ENCODE data around the gene BIRC7. TPM values are rescaled to one million over a fixed set of nuclear protein-coding genes. Genes with fewer than 3 reads are reported as not detected.

The BIRC7 gene
- total and polyA plus RNA-seq, 8 donors: 0.09 TPM; not detected in 7

GRCh38 chr20:63191400-63191799 is 44.3 kb upstream of the BIRC7 start:
- peaks cover 0 to 16% (median 0%) of the 10 kb centered on the region in 3 donors for H3K36me3 ChIP-seq
- intact Hi-C loops (cut with DNase I): no loop called here
- FAIRE-seq (no peak), ATAC-seq (peak in 3 of 4 donors; percentile 39 to 86 (median 71)), DNase-seq (peak; percentile 27 to 80 (median 50))
- no peak for TF ChIP-seq CTCF (IDR thresholded peaks at IDR 0.05)
- no peak overlapping the region for H3K27ac ChIP-seq
- no peak overlapping the region for H3K4me3 ChIP-seq
- no peaks in the 10 kb centered on the region for H3K9me3 ChIP-seq
- 54 to 65% methylated on average over 14 of the region's 14 CpGs for WGBS, 2 donors
- H3K27me3 ChIP-seq: no peaks in the 10 kb centered on the region
- no peaks in the 10 kb centered on the region for H3K4me1 ChIP-seq

GRCh38 chr20:63192721-63193120 is 43.0 kb upstream of the BIRC7 start:
- DNase-seq (no peak), ATAC-seq (no peak), FAIRE-seq (no peak)
- no peaks in the 10 kb centered on the region for H3K27me3 ChIP-seq
- peaks cover 0 to 16% (median 0%) of the 10 kb centered on the region in 3 donors for H3K36me3 ChIP-seq
- 91 to 94% methylated on average over 21 of the region's 21 CpGs for whole genome bisulfite sequencing, 2 donors
- no peaks in the 10 kb centered on the region for H3K9me3 ChIP-seq
- no peak for TF ChIP-seq CTCF (IDR thresholded peaks at IDR 0.05)
- H3K4me3 ChIP-seq: no peak overlapping the region
- peaks cover 0 to 4% (median under 1%) of the 10 kb centered on the region in 3 donors for H3K4me1 ChIP-seq
- intact Hi-C loops (cut with DNase I): no loop called here
- H3K27ac ChIP-seq: no peak overlapping the region

- no peak for FAIRE-seq
- Histone ChIP-seq H3K27ac (no peak overlapping the region), H3K4me3 (no peak overlapping the region), H3K27me3 (no peaks in the 10 kb centered on the region), H3K36me3 (peaks cover 0 to 16% (median 0%) of the 10 kb centered on the region in 3 donors), H3K9me3 (no peaks in the 10 kb centered on the region), H3K4me1 (peaks cover 0 to 10% (median 8%) of the 10 kb centered on the region in 3 donors)
- WGBS, 2 donors: 65% methylated on average over 14 of the region's 14 CpGs
- no peak for DNase-seq
- no peak for TF ChIP-seq CTCF (IDR thresholded peaks at IDR 0.05)
- ATAC-seq: no peak
- intact Hi-C loops (cut with DNase I): no loop called here
Measured at GRCh38 chr20:63194007-63194796, 41.5 kb upstream of the BIRC7 start.

GRCh38 chr20:63194797-63195173 is 40.9 kb upstream of the BIRC7 start:
- 92 to 95% methylated on average over 4 of the region's 4 CpGs for WGBS, 2 donors
- peaks cover 0 to 10% (median 8%) of the 10 kb centered on the region in 3 donors for H3K4me1 ChIP-seq
- no peak for TF ChIP-seq CTCF (IDR thresholded peaks at IDR 0.05)
- FAIRE-seq: no peak
- no peak overlapping the region for H3K4me3 ChIP-seq
- H3K36me3 ChIP-seq: peaks cover 0 to 16% (median 0%) of the 10 kb centered on the region in 3 donors
- no peaks in the 10 kb centered on the region for H3K9me3 ChIP-seq
- no peak for ATAC-seq
- no peak for DNase-seq
- H3K27ac ChIP-seq: no peak overlapping the region
- no peaks in the 10 kb centered on the region for H3K27me3 ChIP-seq
- intact Hi-C loops (cut with DNase I): no loop called here

All from pancreas (tissue), 10 donors.